Panc1 (cell line): ENCODE results near the gene ADH5. TPM values are rescaled to one million over a fixed set of nuclear protein-coding genes. Genes with fewer than 3 reads are reported as not detected.

Experiments used
- ATAC-seq: fragments of 200-7000 bp; cut with Tn5 transposase; 2 replicates; pipeline ENCODE4 v1.9.1; 2020; ENCODE audit warnings: mild to moderate bottlenecking, moderate library complexity
- BruUV-seq: library from RNA; stranded (reverse); fragments of 400-500 nt; replicated peaks from 2 replicates; lab custom pipeline; 2021; lab: Mats Ljungman, UMichigan
- CTCF ChIA-PET: fragments of 300-600 bp; sonication (Branson Sonifier 250); formaldehyde crosslinking; loops from one replicate; lab custom pipeline; 2022; ENCODE audit warnings: antibody characterized with exemption; lab: Charles Lee
- POLR2A ChIA-PET: fragments of 300-600 bp; sonication (Branson Sonifier 250); formaldehyde crosslinking; loops from one replicate; lab custom pipeline; 2022; ENCODE audit warnings: antibody characterized with exemption; lab: Charles Lee
- DNase-seq: peaks from one replicate; pipeline ENCODE4 v3.0.0-alpha.2; 2010; ENCODE audit warnings: low read depth, low spot score
- H3K27ac ChIP-seq: 2 replicates; pipeline ENCODE4 v1.5.1; 2011; ENCODE audit warnings: mild to moderate bottlenecking, low read length, inconsistent platforms
- H3K27me3 ChIP-seq: fragments of 200-500 bp; sonication (Bioruptor generic); 2 replicates; pipeline ENCODE4 v1.6.0; 2014; ENCODE audit warnings: low read length, inconsistent platforms; ENCODE audit not compliant: control insufficient read depth, insufficient read depth
- H3K36me3 ChIP-seq: fragments of 200-500 bp; sonication (Bioruptor generic); 2 replicates; pipeline ENCODE4 v1.5.1; 2014; ENCODE audit warnings: inconsistent platforms, mild to moderate bottlenecking, low read length, moderate library complexity; ENCODE audit not compliant: control insufficient read depth, insufficient read depth
- H3K4me1 ChIP-seq: 2 replicates; pipeline ENCODE4 v1.5.1; 2011; ENCODE audit warnings: inconsistent platforms, mild to moderate bottlenecking, low read length, moderate library complexity; ENCODE audit not compliant: control insufficient read depth, insufficient read depth
- H3K4me3 ChIP-seq, 2 experiments: 2 replicates each; pipeline ENCODE4 v1.5.1; 2011 to 2012; ENCODE audit warnings: low read depth in 2 of 2, low read length in 2 of 2, mild to moderate bottlenecking in 2 of 2, inconsistent platforms in 1 of 2, moderate library complexity in 1 of 2
- H3K9me3 ChIP-seq: fragments of 200-500 bp; sonication (Bioruptor generic); 2 replicates; pipeline ENCODE4 v1.5.1; 2014; ENCODE audit warnings: low read depth, mild to moderate bottlenecking, inconsistent platforms, low read length, moderate library complexity; ENCODE audit not compliant: control insufficient read depth, insufficient read depth
- CTCF ChIP-seq: fragments of 450-650 bp; IDR thresholded peaks from 2 replicates; pipeline ENCODE4 v1.5.1; 2017; ENCODE audit warnings: mild to moderate bottlenecking
- POLR2AphosphoS5 ChIP-seq: IDR thresholded peaks from 2 replicates; pipeline ENCODE4 v1.6.1; 2012; ENCODE audit warnings: mild to moderate bottlenecking, low read depth, low read length, moderate library complexity
- REST ChIP-seq, 2 experiments: IDR thresholded peaks; 2 replicates each; pipeline ENCODE4 v1.6.1; 2011 to 2012; ENCODE audit warnings: low read depth in 2 of 2, control low read depth in 1 of 2, low read length in 1 of 2, mild to moderate bottlenecking in 1 of 2, moderate library complexity in 1 of 2; ENCODE audit not compliant: insufficient read depth in 1 of 2
- SIN3A ChIP-seq: IDR thresholded peaks from 2 replicates; pipeline ENCODE4 v1.6.1; 2012; ENCODE audit warnings: low read depth, mild to moderate bottlenecking, low read length, moderate library complexity, borderline replicate concordance; ENCODE audit not compliant: insufficient read depth
- TCF7L2 ChIP-seq: IDR thresholded peaks from 2 replicates; pipeline ENCODE4 v1.6.1; 2011; ENCODE audit warnings: mild to moderate bottlenecking, low read depth, low read length, inconsistent platforms
- in situ Hi-C: cut with HindIII; loops from 2 replicates; pipeline ENCODE4 v1.10.0; 2016; ENCODE audit warnings: low sequenced_read_pairs, low pct_unique_long_range_greater_than_20kb
- intact Hi-C: fragments of 100-400 bp; cut with micrococcal nuclease; formaldehyde crosslinking; loops from one replicate; pipeline ENCODE4 v1.10.0; 2022; ENCODE audit not compliant: unreplicated experiment
- total RNA-seq: library from RNA; stranded (reverse); gene quantifications from one replicate; pipeline ENCODE4 v1.2.1, GENCODE V29; 2021; ENCODE audit not compliant: unreplicated experiment

Gene ADH5
- total RNA-seq, 1 experiment from 2014 or later = 117 TPM

GRCh38 chr4:99121008-99121407, 32.4 kb upstream of the ADH5 start:
- H3K4me3 ChIP-seq = no peak overlapping the region
- no peaks in the 10 kb centered on the region for H3K4me1 ChIP-seq
- in situ Hi-C loops = no loop called here
- ChIA-PET POLR2A (interaction anchor here (0.6 kb wide), 1 partner anchor 42 kb away, joined by 5 read pairs; no protein-coding TSS in a partner anchor), CTCF (interaction anchor here (0.7 kb wide), 1 partner anchor 254 kb away, joined by 4 read pairs; no protein-coding TSS in a partner anchor)
- no peaks in the 10 kb centered on the region for H3K9me3 ChIP-seq
- no peak for ATAC-seq
- no TSS peak for BruUV-seq
- TF ChIP-seq CTCF = no peak
- TF ChIP-seq POLR2AphosphoS5 = no peak
- TF ChIP-seq SIN3A = no peak
- no peak for TF ChIP-seq TCF7L2
- TF ChIP-seq REST (IDR thresholded peaks at IDR 0.05; ENCODE audit: insufficient read depth in 1 of 2, low read depth in 2 of 2, low read length in 1 of 2) = no peak
- no peaks in the 10 kb centered on the region for H3K27me3 ChIP-seq
- H3K36me3 ChIP-seq = no peaks in the 10 kb centered on the region
- intact Hi-C loops = no loop called here
- H3K27ac ChIP-seq = no peak overlapping the region
- DNase-seq = no peak

DNA sequence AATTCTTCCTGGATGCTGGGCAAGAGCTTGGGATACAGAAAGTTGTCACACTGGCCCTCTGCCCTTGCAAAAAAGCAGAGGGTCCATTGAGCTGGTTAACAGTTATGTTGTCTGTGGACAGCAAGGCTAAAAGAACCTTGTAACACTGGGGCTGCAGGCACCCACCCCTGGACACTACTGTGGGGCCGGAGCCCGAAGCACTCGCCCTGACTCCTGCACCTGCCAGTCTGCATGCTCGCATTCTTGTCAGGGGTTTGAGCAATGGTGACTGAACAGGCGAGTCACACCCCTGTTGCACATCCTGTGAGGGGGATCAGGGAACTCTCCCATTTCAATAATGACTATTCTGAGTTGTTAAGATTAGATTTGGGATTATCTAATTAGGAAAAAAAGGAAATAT, 31.9 kb upstream of the ADH5 start:
- Histone ChIP-seq H3K27me3 (no peaks in the 10 kb centered on the region), H3K27ac (no peak overlapping the region), H3K4me1 (no peaks in the 10 kb centered on the region), H3K36me3 (no peaks in the 10 kb centered on the region), H3K9me3 (no peaks in the 10 kb centered on the region), H3K4me3 (no peak overlapping the region)
- ATAC-seq (no peak), DNase-seq (no peak)
- no TSS peak for BruUV-seq
- in situ Hi-C loops (no loop called here), intact Hi-C loops (no loop called here)
- no peak for TF ChIP-seq CTCF
- TF ChIP-seq SIN3A = no peak
- no peak for TF ChIP-seq REST (IDR thresholded peaks at IDR 0.05; ENCODE audit: insufficient read depth in 1 of 2, low read depth in 2 of 2, low read length in 1 of 2)
- no peak for TF ChIP-seq TCF7L2
- no peak for TF ChIP-seq POLR2AphosphoS5
- POLR2A ChIA-PET = no interaction called here
- CTCF ChIA-PET = interaction anchor here (0.7 kb wide), 1 partner anchor 253 kb away, joined by 4 read pairs; no protein-coding TSS in a partner anchor
